Endothelial cell of umbilical vein (primary cell): ENCODE data around the gene NCOA5. TPM values are rescaled to one million over a fixed set of nuclear protein-coding genes. Genes with fewer than 3 reads are reported as not detected.

Experiments used
- BruUV-seq: library from RNA; stranded (reverse); fragments of 400-500 nt; replicated peaks from 2 replicates; lab custom pipeline; 2021; lab: Mats Ljungman, UMichigan
- CTCF ChIA-PET: fragments of 300-600, 350-600 bp; sonication (Branson Sonifier 250); formaldehyde crosslinking; loops from one replicate; lab custom pipeline; 2021; ENCODE audit warnings: antibody characterized with exemption, inconsistent platforms; lab: Charles Lee
- POLR2A ChIA-PET: fragments of 300-600, 350-600 bp; sonication (Branson Sonifier 250); formaldehyde crosslinking; loops from one replicate; lab custom pipeline; 2021; ENCODE audit warnings: antibody characterized with exemption, inconsistent platforms; lab: Charles Lee
- DNase-seq: peaks from one replicate; pipeline ENCODE4 v3.0.0-alpha.2; 2011; ENCODE audit warnings: low read depth, low spot score
- FAIRE-seq: peaks from 2 replicates; lab custom pipeline; 2011; peaks lifted over from hg19 to GRCh38; lab: Jason Lieb, UNC
- H2AFZ ChIP-seq: 2 replicates; pipeline ENCODE4 v1.6.0; 2012; ENCODE audit warnings: low read depth, low read length, control low read depth, inconsistent platforms
- H3K27ac ChIP-seq: 2 replicates; pipeline ENCODE4 v1.5.1; 2011; ENCODE audit warnings: low read depth, mild to moderate bottlenecking, control low read depth, low read length, moderate library complexity; ENCODE audit not compliant: insufficient read depth
- H3K27me3 ChIP-seq, 2 experiments: 2 replicates each; pipeline versions ENCODE4 v1.6.0 to v1.6.1; 2011; ENCODE audit warnings: low read length in 2 of 2, mixed read lengths in 1 of 2; ENCODE audit not compliant: control insufficient read depth in 2 of 2, insufficient read depth in 2 of 2
- H3K36me3 ChIP-seq, 2 experiments: 2 replicates in 1 of 2; 3 replicates in 1 of 2; pipeline ENCODE4 v1.5.1; 2011; ENCODE audit warnings: low read length in 2 of 2, mild to moderate bottlenecking in 1 of 2, moderate library complexity in 1 of 2; ENCODE audit not compliant: control insufficient read depth in 2 of 2, insufficient read depth in 2 of 2; ENCODE audit errors: extremely low read depth in 1 of 2
- H3K4me1 ChIP-seq: 3 replicates; pipeline ENCODE4 v1.5.1; 2011; ENCODE audit warnings: mild to moderate bottlenecking, low read length; ENCODE audit not compliant: control insufficient read depth, insufficient read depth; ENCODE audit errors: extremely low read depth
- H3K4me2 ChIP-seq: 2 replicates; pipeline ENCODE4 v1.6.1; 2011; ENCODE audit warnings: low read length, control low read depth, mixed read lengths; ENCODE audit not compliant: insufficient read depth
- H3K4me3 ChIP-seq, 3 experiments: fragments of 200-600 bp in 1 of 3; sonication (generic), shearing (Covaris generic) in 1 of 3; replicated peaks in 1 of 3; 2 replicates each; pipeline ENCODE4 v1.5.1; 2011 to 2016; ENCODE audit warnings: control low read depth in 3 of 3, low read length in 3 of 3, mild to moderate bottlenecking in 2 of 3, inconsistent platforms in 1 of 3, low read depth in 1 of 3, moderate library complexity in 1 of 3; ENCODE audit not compliant: insufficient read depth in 1 of 3
- H3K79me2 ChIP-seq: 2 replicates; pipeline ENCODE4 v1.6.0; 2012; ENCODE audit warnings: low read length, inconsistent platforms; ENCODE audit not compliant: control insufficient read depth, insufficient read depth
- H3K9ac ChIP-seq: replicated peaks from 2 replicates; pipeline ENCODE3; 2011; ENCODE audit warnings: low read length, control low read depth; ENCODE audit not compliant: insufficient read depth; ENCODE audit errors: extremely low read depth
- H3K9me1 ChIP-seq: replicated peaks from 3 replicates; pipeline ENCODE4 v1.6.0; 2011; ENCODE audit warnings: mild to moderate bottlenecking, low read length; ENCODE audit not compliant: control insufficient read depth, insufficient read depth; ENCODE audit errors: extremely low read depth
- H3K9me3 ChIP-seq: replicated peaks from 2 replicates; pipeline ENCODE4 v1.5.1; 2012; ENCODE audit warnings: low read length, inconsistent platforms; ENCODE audit not compliant: control insufficient read depth, insufficient read depth
- H4K20me1 ChIP-seq: replicated peaks from 2 replicates; pipeline ENCODE3; 2011; ENCODE audit warnings: mild to moderate bottlenecking, low read length; ENCODE audit not compliant: control insufficient read depth, insufficient read depth; ENCODE audit errors: extremely low read depth
- EZH2 ChIP-seq: IDR thresholded peaks from 2 replicates; pipeline ENCODE4 v1.6.1; 2012; ENCODE audit warnings: borderline replicate concordance, low read depth, mild to moderate bottlenecking, moderate library complexity, low read length, inconsistent platforms; ENCODE audit not compliant: severe bottlenecking
- FOS ChIP-seq: IDR thresholded peaks from 2 replicates; pipeline ENCODE4 v1.6.1; 2011; ENCODE audit warnings: mild to moderate bottlenecking, low read length, moderate library complexity, borderline replicate concordance; ENCODE audit not compliant: insufficient read depth
- GATA2 ChIP-seq: IDR thresholded peaks from 2 replicates; pipeline ENCODE4 v1.7.0; 2011; ENCODE audit warnings: low read depth, mild to moderate bottlenecking, moderate library complexity, mixed read lengths, low read length; ENCODE audit not compliant: insufficient read length, insufficient read depth
- JUN ChIP-seq: IDR thresholded peaks from 2 replicates; pipeline ENCODE4 v1.6.1; 2011; ENCODE audit warnings: borderline replicate concordance, low read depth; ENCODE audit not compliant: insufficient read length, insufficient read depth
- MYC ChIP-seq: IDR thresholded peaks from one replicate; pipeline ENCODE4 v1.6.1; 2011; ENCODE audit warnings: mild to moderate bottlenecking, low read depth, low read length
- POLR2A ChIP-seq: IDR thresholded peaks from 2 replicates; pipeline ENCODE4 v1.6.1; 2012; ENCODE audit warnings: low read depth, mild to moderate bottlenecking, control low read depth, low read length
- POLR2AphosphoS5 ChIP-seq: IDR thresholded peaks from 2 replicates; pipeline ENCODE4 v1.6.1; 2012; ENCODE audit warnings: low read depth, mild to moderate bottlenecking, control low read depth, low read length, moderate library complexity; ENCODE audit not compliant: insufficient read depth
- dilution Hi-C: fragments of 300-500 bp; cut with MboI; formaldehyde crosslinking; loops from one replicate; pipeline ENCODE4 v1.15.0; 2019; ENCODE audit warnings: low sequenced_read_pairs; ENCODE audit not compliant: extremely low pct_ligation_motif_present
- intact Hi-C: fragments of 100-400 bp; cut with micrococcal nuclease; formaldehyde crosslinking; loops from one replicate; pipeline ENCODE4 v1.10.0; 2022
- polyA plus RNA-seq, 4 experiments: library from polyadenylated mRNA; depleted of rRNA in 3 of 4; stranded (reverse) in 3 of 4; unstranded in 1 of 4; fragments of >200 nt; gene quantifications; 2 replicates each; pipeline versions ENCODE4 v1.2.1 to v1.2.3, GENCODE V29; 2011 to 2012; ENCODE audit warnings: missing spikeins in 1 of 4
- total RNA-seq: library from RNA; stranded (reverse); gene quantifications from 2 replicates; pipeline ENCODE4 v1.2.3, GENCODE V29; 2021
- TF ChIP-seq, protein P1 (sequence below): IDR thresholded peaks from 2 replicates; pipeline ENCODE4 v1.6.1; 2011; ENCODE audit not compliant: insufficient read depth, insufficient read length
- TF ChIP-seq, protein P2 (sequence below), 2 donors: IDR thresholded peaks; 1 replicate in 1 of 2; 2 replicates in 1 of 2; pipeline ENCODE4 v1.5.1; 2011; ENCODE audit warnings: low read length in 2 of 2, mild to moderate bottlenecking in 2 of 2, moderate library complexity in 2 of 2, control low read depth in 1 of 2, inconsistent platforms in 1 of 2, low read depth in 1 of 2; ENCODE audit not compliant: insufficient read depth in 1 of 2; ENCODE audit errors: extremely low read depth in 1 of 2

The NCOA5 gene
- total and polyA plus RNA-seq, 2 donors (not counting 3 experiments of a cell fraction or from before 2014, with no cell fraction given), result 32.0 to 39.5 TPM

- H3K79me2 ChIP-seq, result no peaks in the 10 kb centered on the region
- H3K27ac ChIP-seq, result no peak overlapping the region
- H3K4me3 ChIP-seq, result no peak overlapping the region
- H4K20me1 ChIP-seq, result no peaks in the 10 kb centered on the region
- BruUV-seq, result no TSS peak
- FAIRE-seq (no peak), DNase-seq (no peak)
- POLR2A ChIA-PET, result no interaction called here
- intact Hi-C loops, result no loop called here
- no peak overlapping the region for H3K4me2 ChIP-seq
- no peak overlapping the region for H3K9ac ChIP-seq
- CTCF ChIA-PET, result no interaction called here
- H3K9me3 ChIP-seq, result no peaks in the 10 kb centered on the region
- H3K27me3 ChIP-seq, result no peaks in the 10 kb centered on the region
- peaks cover 21 to 28% of the 10 kb centered on the region in 2 experiments for H3K36me3 ChIP-seq
- H3K4me1 ChIP-seq, result no peaks in the 10 kb centered on the region
- dilution Hi-C loops, result no loop called here
- H3K9me1 ChIP-seq, result no peaks in the 10 kb centered on the region
- no peak overlapping the region for H2AFZ ChIP-seq
- TF ChIP-seq EZH2, result no peak
- TF ChIP-seq FOS, result no peak
- TF ChIP-seq MYC, result no peak
- no peak for TF ChIP-seq JUN
- TF ChIP-seq, protein P1, sequence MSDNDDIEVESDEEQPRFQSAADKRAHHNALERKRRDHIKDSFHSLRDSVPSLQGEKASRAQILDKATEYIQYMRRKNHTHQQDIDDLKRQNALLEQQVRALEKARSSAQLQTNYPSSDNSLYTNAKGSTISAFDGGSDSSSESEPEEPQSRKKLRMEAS, result no peak
- no peak for TF ChIP-seq GATA2
- no peak for TF ChIP-seq POLR2AphosphoS5
- TF ChIP-seq, protein P2, sequence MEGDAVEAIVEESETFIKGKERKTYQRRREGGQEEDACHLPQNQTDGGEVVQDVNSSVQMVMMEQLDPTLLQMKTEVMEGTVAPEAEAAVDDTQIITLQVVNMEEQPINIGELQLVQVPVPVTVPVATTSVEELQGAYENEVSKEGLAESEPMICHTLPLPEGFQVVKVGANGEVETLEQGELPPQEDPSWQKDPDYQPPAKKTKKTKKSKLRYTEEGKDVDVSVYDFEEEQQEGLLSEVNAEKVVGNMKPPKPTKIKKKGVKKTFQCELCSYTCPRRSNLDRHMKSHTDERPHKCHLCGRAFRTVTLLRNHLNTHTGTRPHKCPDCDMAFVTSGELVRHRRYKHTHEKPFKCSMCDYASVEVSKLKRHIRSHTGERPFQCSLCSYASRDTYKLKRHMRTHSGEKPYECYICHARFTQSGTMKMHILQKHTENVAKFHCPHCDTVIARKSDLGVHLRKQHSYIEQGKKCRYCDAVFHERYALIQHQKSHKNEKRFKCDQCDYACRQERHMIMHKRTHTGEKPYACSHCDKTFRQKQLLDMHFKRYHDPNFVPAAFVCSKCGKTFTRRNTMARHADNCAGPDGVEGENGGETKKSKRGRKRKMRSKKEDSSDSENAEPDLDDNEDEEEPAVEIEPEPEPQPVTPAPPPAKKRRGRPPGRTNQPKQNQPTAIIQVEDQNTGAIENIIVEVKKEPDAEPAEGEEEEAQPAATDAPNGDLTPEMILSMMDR (IDR thresholded peaks at IDR 0.05; ENCODE audit: extremely low read depth in 1 of 2, insufficient read depth in 1 of 2, low read depth in 1 of 2, low read length in 2 of 2), result no peak
- no peak for TF ChIP-seq POLR2A
Measured at GRCh38 chr20:46070215-46070900, 19.4 kb downstream of the NCOA5 start.
